Ovary (tissue), 3 donors: ENCODE data around the gene ARFRP1.

ENCODE experiments used
- CTCF ChIP-seq, 3 donors: fragments of 450-650 bp in 2 of 3; fragments of 200-600 bp in 1 of 3; IDR thresholded peaks; one replicate each; pipeline versions ENCODE4 v1.5.1 to v1.8.0; 2016 to 2022; ENCODE audit warnings: antibody characterized with exemption in 3 of 3, mild to moderate bottlenecking in 1 of 3
- EP300 ChIP-seq: sonication (generic); formaldehyde crosslinking; IDR thresholded peaks from one replicate; pipeline ENCODE4 v1.6.1; 2017; ENCODE audit warnings: antibody characterized with exemption
- POLR2A ChIP-seq: fragments of 450-650 bp; IDR thresholded peaks from one replicate; pipeline ENCODE4 v1.6.1; 2017; ENCODE audit warnings: antibody characterized with exemption, mild to moderate bottlenecking, moderate library complexity
- donor health status: DM: no; HTN: no; CAD: no.

GRCh38 chr20:63702751-63703470, 4.9 kb downstream of the ARFRP1 start:
- no peak for TF ChIP-seq CTCF (IDR thresholded peaks at IDR 0.05)
- TF ChIP-seq POLR2A = no peak
- no peak for TF ChIP-seq EP300
